ENCODE measurements around the gene CPT2. TPM values are rescaled to one million over a fixed set of nuclear protein-coding genes. Genes with fewer than 3 reads are reported as not detected.

Gene CPT2
- total RNA-seq, 1 donor from 2014 or later, result 19.4 TPM

DNA sequence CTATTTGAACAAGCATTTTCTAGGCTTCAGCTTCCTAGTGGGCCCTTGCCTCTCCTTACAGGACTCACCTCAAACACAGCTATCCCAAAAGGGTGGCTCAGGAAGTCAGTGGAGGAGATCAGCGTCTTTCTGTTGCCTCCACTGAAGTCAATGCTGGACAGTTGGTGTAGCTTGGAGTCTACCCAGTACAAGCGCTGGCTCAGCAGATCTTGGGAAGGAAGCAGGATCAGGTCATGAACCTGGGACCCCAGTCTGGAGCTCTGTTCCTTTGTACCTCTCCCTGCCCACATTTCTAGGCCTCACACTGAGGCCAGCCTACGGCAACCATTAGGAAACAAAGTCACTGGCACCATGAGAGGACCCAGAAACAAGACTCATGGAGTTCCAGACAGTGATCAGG is 65.4 kb downstream of the CPT2 start:
- no peaks in the 10 kb centered on the region for H3K9me3 Mint-ChIP-seq
- no peaks in the 10 kb centered on the region for H3K27me3 Mint-ChIP-seq (ENCODE audit: insufficient read depth)
- no peak overlapping the region for H3K27ac Mint-ChIP-seq
- no peak overlapping the region for H3K4me3 Mint-ChIP-seq
- H3K4me1 Mint-ChIP-seq (ENCODE audit: low read depth), result no peaks in the 10 kb centered on the region
- peaks cover 54% of the 10 kb centered on the region for H3K36me3 Mint-ChIP-seq (ENCODE audit: low read depth)
- no peak for DNase-seq (ENCODE audit: low spot score)
- intact Hi-C loops (cut with micrococcal nuclease), result no loop called here

Other genes starting within 250 kb of the CPT2 start
- not detected in 2 replicates for gene PODN, start 134.6 kb upstream of the CPT2 start, total RNA-seq
- not detected in 2 replicates for gene SLC1A7, start 54.2 kb upstream of the CPT2 start, total RNA-seq
- gene CZIB, start 23.8 kb downstream of the CPT2 start, total RNA-seq, result 43.6 and 45.2 TPM in 2 replicates
- gene MAGOH, start 41.7 kb downstream of the CPT2 start, total RNA-seq, result 104 TPM in 2 replicates
- 78.8 and 87.4 TPM in 2 replicates for gene LRP8, start 131.2 kb downstream of the CPT2 start, total RNA-seq